ENCODE results near the gene TRAPPC10.

TRAPPC10 gene

DNA sequence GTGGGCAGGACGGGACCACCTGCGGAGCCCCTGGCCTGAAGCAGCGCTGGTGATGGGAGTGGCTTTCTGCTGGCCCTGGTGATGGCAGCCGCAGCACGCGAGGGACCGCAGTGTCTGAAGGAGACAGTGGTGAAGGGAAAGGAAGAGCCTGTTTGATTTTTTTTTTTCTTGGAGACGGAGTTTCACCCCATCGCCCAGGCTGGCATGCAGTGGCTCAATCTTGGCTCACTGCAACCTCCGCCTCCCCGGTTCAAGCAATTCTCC, 40.2 kb upstream of the TRAPPC10 start:
- H3K9me2 ChIP-seq (replicated peaks; ENCODE audit: control insufficient read depth, low read length) = no peaks in the 10 kb centered on the region
- H4K20me1 ChIP-seq (ENCODE audit: control insufficient read depth, insufficient read depth, low read depth, low read length) = no peaks in the 10 kb centered on the region
- no peaks in the 10 kb centered on the region for H3F3A ChIP-seq (ENCODE audit: control insufficient read depth, insufficient read depth)
- no peak overlapping the region for H3K4me3 ChIP-seq (ENCODE audit: low read length)
- H3K4me1 ChIP-seq (ENCODE audit: control insufficient read depth, low read length) = peaks cover 3% of the 10 kb centered on the region
- peaks cover 8% of the 10 kb centered on the region; the same call in 1 of the 2 replicates for H3K36me3 ChIP-seq (ENCODE audit: control insufficient read depth, low read length)
- no peak overlapping the region for H3K4me2 ChIP-seq (ENCODE audit: low read length)
- no peaks in the 10 kb centered on the region for H3K9me3 ChIP-seq (ENCODE audit: control insufficient read depth, insufficient read depth, low read length)
- no peaks in the 10 kb centered on the region for H3K27me3 ChIP-seq (ENCODE audit: control insufficient read depth, low read length)
- H3K27ac ChIP-seq (ENCODE audit: low read depth, low read length) = no peak overlapping the region
- no peak for TF ChIP-seq EZH2phosphoT487 (IDR thresholded peaks at IDR 0.05; ENCODE audit: borderline replicate concordance, low read length)
- TF ChIP-seq, protein P1, sequence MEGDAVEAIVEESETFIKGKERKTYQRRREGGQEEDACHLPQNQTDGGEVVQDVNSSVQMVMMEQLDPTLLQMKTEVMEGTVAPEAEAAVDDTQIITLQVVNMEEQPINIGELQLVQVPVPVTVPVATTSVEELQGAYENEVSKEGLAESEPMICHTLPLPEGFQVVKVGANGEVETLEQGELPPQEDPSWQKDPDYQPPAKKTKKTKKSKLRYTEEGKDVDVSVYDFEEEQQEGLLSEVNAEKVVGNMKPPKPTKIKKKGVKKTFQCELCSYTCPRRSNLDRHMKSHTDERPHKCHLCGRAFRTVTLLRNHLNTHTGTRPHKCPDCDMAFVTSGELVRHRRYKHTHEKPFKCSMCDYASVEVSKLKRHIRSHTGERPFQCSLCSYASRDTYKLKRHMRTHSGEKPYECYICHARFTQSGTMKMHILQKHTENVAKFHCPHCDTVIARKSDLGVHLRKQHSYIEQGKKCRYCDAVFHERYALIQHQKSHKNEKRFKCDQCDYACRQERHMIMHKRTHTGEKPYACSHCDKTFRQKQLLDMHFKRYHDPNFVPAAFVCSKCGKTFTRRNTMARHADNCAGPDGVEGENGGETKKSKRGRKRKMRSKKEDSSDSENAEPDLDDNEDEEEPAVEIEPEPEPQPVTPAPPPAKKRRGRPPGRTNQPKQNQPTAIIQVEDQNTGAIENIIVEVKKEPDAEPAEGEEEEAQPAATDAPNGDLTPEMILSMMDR (IDR thresholded peaks at IDR 0.05; ENCODE audit: low read depth, low read length, poor library complexity, severe bottlenecking) = no peak
- H3K79me2 ChIP-seq (ENCODE audit: control insufficient read depth, low read length) = no peaks in the 10 kb centered on the region

DNA sequence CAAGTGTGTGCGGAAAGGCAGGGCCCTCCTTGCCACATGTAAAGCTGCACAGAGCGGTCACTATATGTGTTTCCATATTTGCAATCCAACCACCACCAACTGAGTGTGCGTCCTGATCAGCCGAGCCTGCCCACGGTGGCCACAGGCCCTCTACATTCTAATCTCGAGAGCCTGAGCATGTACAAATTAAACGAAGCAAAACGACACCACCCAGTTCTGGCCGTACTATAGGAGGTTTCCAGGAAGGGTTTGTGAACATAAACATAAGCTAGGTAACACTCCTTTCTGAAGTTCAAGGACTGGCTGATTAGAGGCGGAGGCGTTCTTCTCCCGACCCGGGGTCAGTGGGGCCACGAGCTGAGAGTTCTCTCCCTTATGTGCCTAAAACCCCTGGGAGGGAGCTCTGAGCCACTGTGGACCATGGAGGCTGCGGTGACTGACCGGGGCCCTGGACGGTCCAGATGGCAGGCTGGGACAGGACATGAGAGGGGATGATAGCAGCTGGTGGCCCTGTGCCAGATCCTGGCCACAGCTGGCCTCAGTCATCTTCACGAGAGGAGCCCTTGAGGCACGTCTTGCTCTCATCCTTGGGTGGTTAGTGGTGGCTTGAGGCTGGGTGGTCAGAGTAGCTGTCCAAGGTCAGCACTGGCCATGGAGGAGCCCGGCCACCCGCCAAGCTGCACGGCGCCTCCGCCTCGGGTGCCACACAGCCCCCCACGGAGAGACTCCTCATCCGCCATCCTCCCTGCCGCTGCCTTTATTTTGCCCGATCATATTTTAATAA, 39.1 kb upstream of the TRAPPC10 start:
- Histone ChIP-seq H3K27me3 (ENCODE audit: control insufficient read depth, low read length) (no peaks in the 10 kb centered on the region), H3K9me3 (ENCODE audit: control insufficient read depth, insufficient read depth, low read length) (no peaks in the 10 kb centered on the region), H3K27ac (ENCODE audit: low read depth, low read length) (no peak overlapping the region), H4K20me1 (ENCODE audit: control insufficient read depth, insufficient read depth, low read depth, low read length) (no peaks in the 10 kb centered on the region), H3F3A (ENCODE audit: control insufficient read depth, insufficient read depth) (no peaks in the 10 kb centered on the region), H3K4me2 (ENCODE audit: low read length) (no peak overlapping the region), H3K4me1 (ENCODE audit: control insufficient read depth, low read length) (peaks cover 3% of the 10 kb centered on the region), H3K79me2 (ENCODE audit: control insufficient read depth, low read length) (no peaks in the 10 kb centered on the region), H3K9me2 (replicated peaks; ENCODE audit: control insufficient read depth, low read length) (no peaks in the 10 kb centered on the region), H3K4me3 (ENCODE audit: low read length) (no peak overlapping the region), H3K36me3 (ENCODE audit: control insufficient read depth, low read length) (peaks cover 8% of the 10 kb centered on the region; the same call in 1 of the 2 replicates)
- TF ChIP-seq EZH2phosphoT487 (IDR thresholded peaks at IDR 0.05; ENCODE audit: borderline replicate concordance, low read length) = no peak
- TF ChIP-seq, protein P1 (IDR thresholded peaks at IDR 0.05; ENCODE audit: low read depth, low read length, poor library complexity, severe bottlenecking) = no peak

DNA sequence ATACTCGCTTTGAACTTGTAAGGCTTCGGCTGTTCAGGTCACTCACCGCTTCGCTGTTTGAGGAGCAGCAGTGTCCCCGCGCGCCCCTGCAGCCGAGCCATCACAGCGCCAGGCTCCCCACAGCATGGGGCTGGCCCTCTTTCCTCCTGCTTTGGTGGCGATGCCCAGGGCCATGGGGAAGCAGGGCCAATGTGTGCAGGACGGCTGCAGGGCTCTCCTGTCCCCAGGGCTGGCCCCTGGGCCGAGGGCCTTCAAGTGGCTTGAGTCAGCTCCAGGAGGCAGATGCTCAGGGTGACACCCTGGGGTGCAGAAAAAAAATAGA, 38.5 kb upstream of the TRAPPC10 start:
- TF ChIP-seq, protein P1 (IDR thresholded peaks at IDR 0.05; ENCODE audit: low read depth, low read length, poor library complexity, severe bottlenecking) = no peak
- TF ChIP-seq EZH2phosphoT487 (IDR thresholded peaks at IDR 0.05; ENCODE audit: borderline replicate concordance, low read length) = no peak
- Histone ChIP-seq H3F3A (ENCODE audit: control insufficient read depth, insufficient read depth) (no peaks in the 10 kb centered on the region), H3K4me2 (ENCODE audit: low read length) (no peak overlapping the region), H3K27me3 (ENCODE audit: control insufficient read depth, low read length) (no peaks in the 10 kb centered on the region), H3K79me2 (ENCODE audit: control insufficient read depth, low read length) (no peaks in the 10 kb centered on the region), H4K20me1 (ENCODE audit: control insufficient read depth, insufficient read depth, low read depth, low read length) (no peaks in the 10 kb centered on the region), H3K4me3 (ENCODE audit: low read length) (no peak overlapping the region), H3K4me1 (ENCODE audit: control insufficient read depth, low read length) (peaks cover 3% of the 10 kb centered on the region), H3K9me2 (replicated peaks; ENCODE audit: control insufficient read depth, low read length) (no peaks in the 10 kb centered on the region), H3K9me3 (ENCODE audit: control insufficient read depth, insufficient read depth, low read length) (no peaks in the 10 kb centered on the region), H3K36me3 (ENCODE audit: control insufficient read depth, low read length) (peaks cover 8% of the 10 kb centered on the region; the same call in 1 of the 2 replicates), H3K27ac (ENCODE audit: low read depth, low read length) (no peak overlapping the region)
